ENCODE measurements around the gene RBM33. TPM values are rescaled to one million over a fixed set of nuclear protein-coding genes. Genes with fewer than 3 reads are reported as not detected.

Gene RBM33
- total and polyA plus RNA-seq, 10 of the 15 experiments (the other 5 are each of a cell fraction or from before 2014, with no cell fraction given): 4.7 to 67.2 (median 24.3) TPM

DNA sequence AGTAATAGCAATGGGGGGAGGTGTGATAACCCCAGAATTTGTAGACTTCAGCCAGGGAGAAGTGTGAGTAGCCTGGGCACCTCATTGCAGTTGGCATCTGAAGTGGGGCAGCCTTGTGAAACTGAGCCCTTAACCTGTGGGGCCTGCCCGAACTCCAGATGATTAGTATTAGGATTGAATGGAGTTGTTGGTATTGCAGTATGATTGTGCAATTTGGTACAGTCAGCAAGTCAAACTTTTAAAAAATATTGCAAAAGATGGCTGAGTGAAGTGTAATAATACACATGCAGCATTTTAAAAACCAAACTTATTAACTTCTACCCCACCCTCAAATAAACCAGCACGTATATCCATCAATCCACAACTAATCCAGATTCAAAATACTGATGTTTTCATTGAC, 9.3 kb downstream of the RBM33 start (continued):
- TF ChIP-seq, protein P1, sequence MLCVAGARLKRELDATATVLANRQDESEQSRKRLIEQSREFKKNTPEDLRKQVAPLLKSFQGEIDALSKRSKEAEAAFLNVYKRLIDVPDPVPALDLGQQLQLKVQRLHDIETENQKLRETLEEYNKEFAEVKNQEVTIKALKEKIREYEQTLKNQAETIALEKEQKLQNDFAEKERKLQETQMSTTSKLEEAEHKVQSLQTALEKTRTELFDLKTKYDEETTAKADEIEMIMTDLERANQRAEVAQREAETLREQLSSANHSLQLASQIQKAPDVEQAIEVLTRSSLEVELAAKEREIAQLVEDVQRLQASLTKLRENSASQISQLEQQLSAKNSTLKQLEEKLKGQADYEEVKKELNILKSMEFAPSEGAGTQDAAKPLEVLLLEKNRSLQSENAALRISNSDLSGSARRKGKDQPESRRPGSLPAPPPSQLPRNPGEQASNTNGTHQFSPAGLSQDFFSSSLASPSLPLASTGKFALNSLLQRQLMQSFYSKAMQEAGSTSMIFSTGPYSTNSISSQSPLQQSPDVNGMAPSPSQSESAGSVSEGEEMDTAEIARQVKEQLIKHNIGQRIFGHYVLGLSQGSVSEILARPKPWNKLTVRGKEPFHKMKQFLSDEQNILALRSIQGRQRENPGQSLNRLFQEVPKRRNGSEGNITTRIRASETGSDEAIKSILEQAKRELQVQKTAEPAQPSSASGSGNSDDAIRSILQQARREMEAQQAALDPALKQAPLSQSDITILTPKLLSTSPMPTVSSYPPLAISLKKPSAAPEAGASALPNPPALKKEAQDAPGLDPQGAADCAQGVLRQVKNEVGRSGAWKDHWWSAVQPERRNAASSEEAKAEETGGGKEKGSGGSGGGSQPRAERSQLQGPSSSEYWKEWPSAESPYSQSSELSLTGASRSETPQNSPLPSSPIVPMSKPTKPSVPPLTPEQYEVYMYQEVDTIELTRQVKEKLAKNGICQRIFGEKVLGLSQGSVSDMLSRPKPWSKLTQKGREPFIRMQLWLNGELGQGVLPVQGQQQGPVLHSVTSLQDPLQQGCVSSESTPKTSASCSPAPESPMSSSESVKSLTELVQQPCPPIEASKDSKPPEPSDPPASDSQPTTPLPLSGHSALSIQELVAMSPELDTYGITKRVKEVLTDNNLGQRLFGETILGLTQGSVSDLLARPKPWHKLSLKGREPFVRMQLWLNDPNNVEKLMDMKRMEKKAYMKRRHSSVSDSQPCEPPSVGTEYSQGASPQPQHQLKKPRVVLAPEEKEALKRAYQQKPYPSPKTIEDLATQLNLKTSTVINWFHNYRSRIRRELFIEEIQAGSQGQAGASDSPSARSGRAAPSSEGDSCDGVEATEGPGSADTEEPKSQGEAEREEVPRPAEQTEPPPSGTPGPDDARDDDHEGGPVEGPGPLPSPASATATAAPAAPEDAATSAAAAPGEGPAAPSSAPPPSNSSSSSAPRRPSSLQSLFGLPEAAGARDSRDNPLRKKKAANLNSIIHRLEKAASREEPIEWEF (IDR thresholded peaks at IDR 0.05; ENCODE audit: insufficient replicate concordance, low read depth, low read length): no peak
- TF ChIP-seq RCOR1 (conservative IDR thresholded peaks at IDR 0.05; ENCODE audit: low read depth, low read length) (no peak), SMARCA5 (IDR thresholded peaks at IDR 0.05) (no peak), HCFC1 (IDR thresholded peaks at IDR 0.05; ENCODE audit: low read length) (no peak), SREBF2 (IDR thresholded peaks at IDR 0.05; ENCODE audit: low read length) (no peak), NFYB (IDR thresholded peaks at IDR 0.05; ENCODE audit: insufficient read depth, low read depth, low read length) (no peak), ETV6 (conservative IDR thresholded peaks at IDR 0.05 in 1 of 2, IDR thresholded peaks at IDR 0.05 in 1 of 2; ENCODE audit: borderline replicate concordance in 1 of 2, low read depth in 1 of 2) (no peak), MYB (IDR thresholded peaks at IDR 0.05; ENCODE audit: borderline replicate concordance, low read depth, low read length) (no peak), KLF5 (IDR thresholded peaks at IDR 0.05; ENCODE audit: partially characterized antibody) (no peak)
- TF ChIP-seq, protein P2, sequence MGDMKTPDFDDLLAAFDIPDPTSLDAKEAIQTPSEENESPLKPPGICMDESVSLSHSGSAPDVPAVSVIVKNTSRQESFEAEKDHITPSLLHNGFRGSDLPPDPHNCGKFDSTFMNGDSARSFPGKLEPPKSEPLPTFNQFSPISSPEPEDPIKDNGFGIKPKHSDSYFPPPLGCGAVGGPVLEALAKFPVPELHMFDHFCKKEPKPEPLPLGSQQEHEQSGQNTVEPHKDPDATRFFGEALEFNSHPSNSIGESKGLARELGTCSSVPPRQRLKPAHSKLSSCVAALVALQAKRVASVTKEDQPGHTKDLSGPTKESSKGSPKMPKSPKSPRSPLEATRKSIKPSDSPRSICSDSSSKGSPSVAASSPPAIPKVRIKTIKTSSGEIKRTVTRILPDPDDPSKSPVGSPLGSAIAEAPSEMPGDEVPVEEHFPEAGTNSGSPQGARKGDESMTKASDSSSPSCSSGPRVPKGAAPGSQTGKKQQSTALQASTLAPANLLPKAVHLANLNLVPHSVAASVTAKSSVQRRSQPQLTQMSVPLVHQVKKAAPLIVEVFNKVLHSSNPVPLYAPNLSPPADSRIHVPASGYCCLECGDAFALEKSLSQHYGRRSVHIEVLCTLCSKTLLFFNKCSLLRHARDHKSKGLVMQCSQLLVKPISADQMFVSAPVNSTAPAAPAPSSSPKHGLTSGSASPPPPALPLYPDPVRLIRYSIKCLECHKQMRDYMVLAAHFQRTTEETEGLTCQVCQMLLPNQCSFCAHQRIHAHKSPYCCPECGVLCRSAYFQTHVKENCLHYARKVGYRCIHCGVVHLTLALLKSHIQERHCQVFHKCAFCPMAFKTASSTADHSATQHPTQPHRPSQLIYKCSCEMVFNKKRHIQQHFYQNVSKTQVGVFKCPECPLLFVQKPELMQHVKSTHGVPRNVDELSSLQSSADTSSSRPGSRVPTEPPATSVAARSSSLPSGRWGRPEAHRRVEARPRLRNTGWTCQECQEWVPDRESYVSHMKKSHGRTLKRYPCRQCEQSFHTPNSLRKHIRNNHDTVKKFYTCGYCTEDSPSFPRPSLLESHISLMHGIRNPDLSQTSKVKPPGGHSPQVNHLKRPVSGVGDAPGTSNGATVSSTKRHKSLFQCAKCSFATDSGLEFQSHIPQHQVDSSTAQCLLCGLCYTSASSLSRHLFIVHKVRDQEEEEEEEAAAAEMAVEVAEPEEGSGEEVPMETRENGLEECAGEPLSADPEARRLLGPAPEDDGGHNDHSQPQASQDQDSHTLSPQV (IDR thresholded peaks at IDR 0.05): no peak
- TF ChIP-seq, protein P3, sequence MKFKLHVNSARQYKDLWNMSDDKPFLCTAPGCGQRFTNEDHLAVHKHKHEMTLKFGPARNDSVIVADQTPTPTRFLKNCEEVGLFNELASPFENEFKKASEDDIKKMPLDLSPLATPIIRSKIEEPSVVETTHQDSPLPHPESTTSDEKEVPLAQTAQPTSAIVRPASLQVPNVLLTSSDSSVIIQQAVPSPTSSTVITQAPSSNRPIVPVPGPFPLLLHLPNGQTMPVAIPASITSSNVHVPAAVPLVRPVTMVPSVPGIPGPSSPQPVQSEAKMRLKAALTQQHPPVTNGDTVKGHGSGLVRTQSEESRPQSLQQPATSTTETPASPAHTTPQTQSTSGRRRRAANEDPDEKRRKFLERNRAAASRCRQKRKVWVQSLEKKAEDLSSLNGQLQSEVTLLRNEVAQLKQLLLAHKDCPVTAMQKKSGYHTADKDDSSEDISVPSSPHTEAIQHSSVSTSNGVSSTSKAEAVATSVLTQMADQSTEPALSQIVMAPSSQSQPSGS (IDR thresholded peaks at IDR 0.05; ENCODE audit: low read length): no peak
